Tongue (tissue), 2 donors: ENCODE measurements around the gene PRKAR1A. TPM values are rescaled to one million over a fixed set of nuclear protein-coding genes. Genes with fewer than 3 reads are reported as not detected.
"Not testable (repeated sequence)": the region's sequence is repeated elsewhere in the genome, so short reads cannot be mapped to it uniquely, and the experiment has no call there.

ENCODE experiments used
- DNase-seq: peaks from one replicate; pipeline ENCODE4 v3.0.0-alpha.2; 2015
- total RNA-seq: library from RNA; depleted of rRNA; stranded (reverse); fragments of >200 nt; gene quantifications from one replicate; pipeline ENCODE4 v1.2.3, GENCODE V29; 2014

Gene PRKAR1A
- total RNA-seq, 1 donor from 2014 or later: 578 TPM

- DNase-seq: no peak
These were observed 67.1 kb downstream of the PRKAR1A start for GRCh38 chr17:68579194-68579927.

GRCh38 chr17:68580236-68580770, 68.1 kb downstream of the PRKAR1A start:
- DNase-seq: peak; percentile 42

- DNase-seq: no peak
These were observed 69.8 kb downstream of the PRKAR1A start for GRCh38 chr17:68581863-68582645.

GRCh38 chr17:68582867-68583266, 70.6 kb downstream of the PRKAR1A start:
- DNase-seq: not testable (repeated sequence)

- DNase-seq: peak; percentile 58
These were observed 72.5 kb downstream of the PRKAR1A start for GRCh38 chr17:68584581-68585303.

GRCh38 chr17:68585643-68586042, 73.4 kb downstream of the PRKAR1A start:
- DNase-seq: no peak

GRCh38 chr17:68587026-68587425, 74.8 kb downstream of the PRKAR1A start:
- no peak for DNase-seq

- no peak for DNase-seq
These were observed 75.6 kb downstream of the PRKAR1A start for GRCh38 chr17:68587847-68588246.

GRCh38 chr17:68588362-68588761, 76.1 kb downstream of the PRKAR1A start:
- no peak for DNase-seq

GRCh38 chr17:68589086-68589485, 76.9 kb downstream of the PRKAR1A start:
- DNase-seq: no peak

GRCh38 chr17:68591583-68591982, 79.4 kb downstream of the PRKAR1A start:
- no peak for DNase-seq

- no peak for DNase-seq
These were observed 79.8 kb downstream of the PRKAR1A start for GRCh38 chr17:68592009-68592408.

- DNase-seq: peak; percentile 83
These were observed 80.7 kb downstream of the PRKAR1A start for GRCh38 chr17:68592682-68593641.

GRCh38 chr17:68594552-68594951, 82.3 kb downstream of the PRKAR1A start:
- DNase-seq: no peak

GRCh38 chr17:68595496-68595895, 83.3 kb downstream of the PRKAR1A start:
- DNase-seq: no peak

GRCh38 chr17:68595986-68596385, 83.8 kb downstream of the PRKAR1A start:
- DNase-seq: no peak

GRCh38 chr17:68596411-68596945, 84.2 kb downstream of the PRKAR1A start:
- no peak for DNase-seq

- no peak for DNase-seq
These were observed 85.8 kb downstream of the PRKAR1A start for GRCh38 chr17:68598074-68598473.

GRCh38 chr17:68598545-68598961, 86.3 kb downstream of the PRKAR1A start:
- no peak for DNase-seq

- DNase-seq: no peak
These were observed 86.9 kb downstream of the PRKAR1A start for GRCh38 chr17:68599091-68599490.

- no peak for DNase-seq
These were observed 87.4 kb downstream of the PRKAR1A start for GRCh38 chr17:68599552-68600066.
